ENCODE results near the gene SLC16A12. TPM values are rescaled to one million over a fixed set of nuclear protein-coding genes. Genes with fewer than 3 reads are reported as not detected.
"Not testable (repeated sequence)": the region's sequence is repeated elsewhere in the genome, so short reads cannot be mapped to it uniquely, and the experiment has no call there.

The SLC16A12 gene
- total RNA-seq, 1 donor from 2014 or later, result 0.58 TPM

DNA sequence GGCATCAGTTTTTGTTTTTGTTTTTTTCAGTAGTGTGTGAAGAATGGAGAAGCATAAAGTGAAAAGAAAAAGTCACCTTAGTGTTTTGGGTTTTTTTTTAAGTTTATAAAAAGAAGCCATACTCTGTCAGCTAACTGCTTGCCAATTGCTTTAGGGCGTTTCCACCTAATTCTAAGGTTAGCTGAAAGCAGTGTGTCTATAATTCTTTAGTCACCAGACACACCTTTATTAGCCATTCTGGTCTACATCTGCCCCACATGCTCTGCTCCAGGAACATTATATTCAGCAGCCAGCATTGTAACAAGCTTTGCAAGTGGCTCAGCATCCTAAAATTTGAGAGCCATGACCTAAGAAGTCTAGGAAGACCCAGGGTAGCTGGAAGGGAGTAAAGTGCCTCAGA, 14.1 kb upstream of the SLC16A12 start:
- DNase-seq (ENCODE audit: extremely low read depth, low read depth, low spot score), result no peak

DNA sequence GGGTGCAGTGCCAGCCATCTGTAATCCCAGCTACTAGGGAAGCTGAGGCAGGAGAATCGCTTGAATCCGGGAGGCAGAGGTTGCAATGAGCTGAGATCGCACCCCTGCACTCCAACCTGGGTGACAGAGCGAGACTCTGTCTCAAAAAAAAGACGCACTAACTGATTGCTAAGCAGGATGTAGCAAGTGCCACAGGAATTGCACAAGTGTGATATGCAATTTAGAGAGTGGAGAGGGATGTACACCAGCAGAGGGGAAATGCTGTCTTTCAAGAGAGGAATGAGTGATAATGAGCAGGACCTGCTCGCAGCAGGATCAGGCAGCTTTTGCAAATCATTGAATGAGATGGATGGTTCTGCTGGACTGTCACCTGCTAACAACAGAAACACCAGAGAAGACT, 13.3 kb upstream of the SLC16A12 start:
- no peak for DNase-seq (ENCODE audit: extremely low read depth, low read depth, low spot score)

GRCh38 chr10:89547853-89548513, 12.6 kb upstream of the SLC16A12 start:
- DNase-seq (ENCODE audit: extremely low read depth, low read depth, low spot score), result no peak

DNA sequence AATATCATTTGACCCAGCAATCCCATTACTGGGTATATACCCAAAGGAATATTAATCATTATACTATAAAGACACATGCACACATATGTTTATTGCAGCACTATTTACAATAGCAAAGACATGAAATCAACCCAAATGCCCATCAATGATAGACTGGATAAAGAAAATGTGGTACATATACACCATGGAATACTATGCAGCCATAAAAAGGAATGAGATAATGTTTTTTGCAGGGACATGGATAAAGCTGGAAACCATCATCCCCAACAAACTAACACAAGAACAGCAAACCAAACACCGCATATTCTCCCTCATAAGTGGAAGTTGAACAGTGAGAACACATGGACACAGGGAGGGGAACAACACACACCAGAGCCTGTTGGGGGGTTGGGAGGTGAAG, 11.3 kb upstream of the SLC16A12 start:
- not testable (repeated sequence) for DNase-seq (ENCODE audit: extremely low read depth, low read depth, low spot score)

DNA sequence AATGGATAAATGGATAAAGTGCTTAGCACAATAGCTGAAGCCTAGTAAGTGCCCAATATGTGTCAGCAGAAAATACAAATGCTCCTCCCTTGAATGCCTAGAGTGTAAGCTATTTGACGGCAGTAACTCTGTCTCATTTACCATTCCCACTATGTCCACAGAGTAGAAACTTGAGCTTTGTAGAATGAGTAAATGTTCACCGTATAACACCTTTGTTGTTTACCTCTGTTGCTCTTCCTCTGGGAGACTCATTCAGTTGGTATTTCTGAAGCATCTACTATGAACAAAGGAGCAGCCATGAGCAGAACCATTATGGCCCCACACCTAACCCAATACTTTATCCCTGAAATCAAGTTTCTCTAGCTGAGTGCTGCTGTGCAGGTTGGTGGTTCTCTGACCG, 8.4 kb upstream of the SLC16A12 start:
- no peak for DNase-seq (ENCODE audit: extremely low read depth, low read depth, low spot score)

GRCh38 chr10:89540420-89540949, 5.1 kb upstream of the SLC16A12 start:
- no peak for DNase-seq (ENCODE audit: extremely low read depth, low read depth, low spot score)

GRCh38 chr10:89537364-89537763, 2.0 kb upstream of the SLC16A12 start:
- DNase-seq (ENCODE audit: extremely low read depth, low read depth, low spot score), result no peak

DNA sequence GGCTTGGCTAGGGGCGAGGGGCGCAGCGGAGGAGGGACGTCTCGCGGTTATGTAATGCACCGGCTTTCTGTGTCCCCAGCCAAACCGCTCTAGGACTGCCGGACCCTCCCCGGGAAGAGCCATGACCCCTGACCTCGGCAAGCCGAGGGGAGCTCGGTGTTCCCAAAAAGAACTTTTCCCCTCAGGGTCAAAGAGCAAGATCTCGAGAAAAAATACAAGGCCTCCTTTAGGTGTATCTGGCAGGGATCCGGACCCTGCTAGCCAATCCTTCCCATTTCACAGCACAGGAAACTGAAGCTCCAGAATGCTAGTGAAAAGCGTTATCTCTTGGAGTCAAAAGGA, 590 bp upstream of the SLC16A12 start:
- no peak for DNase-seq (ENCODE audit: extremely low read depth, low read depth, low spot score)

DNA sequence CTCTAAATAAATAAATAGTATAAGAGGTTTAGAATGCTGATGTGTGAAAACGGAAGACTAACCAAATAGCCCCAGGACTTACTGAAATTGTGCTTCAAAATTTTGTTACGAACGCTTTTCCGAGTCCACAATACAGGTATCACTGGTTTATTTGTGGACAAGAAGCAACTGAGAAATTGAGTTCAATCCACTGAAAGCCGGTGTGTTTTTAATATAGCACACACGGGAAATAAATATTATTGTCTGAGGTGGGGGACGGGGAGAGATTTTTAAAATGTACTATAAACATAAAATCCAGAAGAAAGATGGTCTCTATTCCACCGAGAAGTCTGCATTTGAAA, 598 bp downstream of the SLC16A12 start:
- DNase-seq (ENCODE audit: extremely low read depth, low read depth, low spot score), result no peak

DNA sequence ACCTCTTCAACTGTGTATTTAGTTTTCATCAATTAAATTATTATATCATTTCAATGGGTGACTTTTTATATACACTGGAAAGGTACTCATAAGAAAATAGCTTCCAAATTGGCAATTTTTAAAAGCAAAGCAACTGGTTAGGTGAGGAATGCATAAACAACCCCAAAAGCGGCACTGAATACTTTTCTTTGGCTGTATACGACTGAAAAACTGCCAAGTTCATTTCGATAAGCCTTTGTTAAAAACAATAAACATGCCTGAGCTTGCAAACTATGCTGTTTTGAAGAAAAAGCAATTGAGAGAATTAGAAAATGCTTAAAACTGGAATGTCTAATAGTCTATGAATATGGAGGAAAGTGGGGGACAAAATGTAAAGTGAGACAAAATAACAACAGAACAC, 2.9 kb downstream of the SLC16A12 start:
- DNase-seq (ENCODE audit: extremely low read depth, low read depth, low spot score), result no peak

- no peak for DNase-seq (ENCODE audit: extremely low read depth, low read depth, low spot score)
Measured at GRCh38 chr10:89531359-89531758, 4.0 kb downstream of the SLC16A12 start.

DNA sequence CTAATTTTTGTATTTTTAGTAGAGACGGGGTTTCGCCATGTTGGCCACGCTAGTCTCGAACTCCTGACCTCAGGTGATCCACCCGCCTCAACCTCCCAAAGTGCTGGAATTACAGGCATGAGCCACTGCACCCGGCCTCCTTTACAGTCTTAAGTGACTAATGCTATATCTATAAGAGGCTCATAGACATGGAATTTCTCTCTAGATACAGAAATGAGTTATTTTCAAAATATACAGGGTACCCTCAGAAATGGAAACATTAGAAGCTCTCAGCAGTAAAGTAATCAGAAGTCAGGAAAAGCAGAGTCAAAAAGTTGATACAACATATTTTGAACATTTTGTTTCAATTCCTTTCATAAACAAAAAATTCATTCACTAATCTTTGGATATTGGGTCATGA, 5.7 kb downstream of the SLC16A12 start:
- DNase-seq (ENCODE audit: extremely low read depth, low read depth, low spot score), result not testable (repeated sequence)

GRCh38 chr10:89526358-89526757, 9.0 kb downstream of the SLC16A12 start:
- DNase-seq (ENCODE audit: extremely low read depth, low read depth, low spot score), result no peak

DNA sequence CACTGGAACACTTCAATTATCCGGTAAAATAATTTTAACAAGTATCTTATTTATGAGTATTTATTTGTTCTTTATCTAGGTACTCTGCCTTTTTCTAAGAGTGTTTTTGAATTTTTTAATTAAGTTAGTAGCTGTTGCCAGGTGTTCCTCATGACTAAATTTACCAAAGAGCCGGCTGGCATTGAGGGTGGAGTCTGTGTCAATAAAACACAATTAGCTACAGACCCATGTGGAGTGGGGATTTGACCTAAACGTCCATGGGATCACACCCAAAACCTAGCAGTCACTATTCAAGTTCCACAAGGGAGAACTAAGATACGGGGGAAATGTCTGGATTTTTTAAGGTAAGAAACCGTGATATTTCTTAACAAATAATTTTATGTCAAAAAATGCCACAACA, 9.8 kb downstream of the SLC16A12 start:
- no peak for DNase-seq (ENCODE audit: extremely low read depth, low read depth, low spot score)

DNA sequence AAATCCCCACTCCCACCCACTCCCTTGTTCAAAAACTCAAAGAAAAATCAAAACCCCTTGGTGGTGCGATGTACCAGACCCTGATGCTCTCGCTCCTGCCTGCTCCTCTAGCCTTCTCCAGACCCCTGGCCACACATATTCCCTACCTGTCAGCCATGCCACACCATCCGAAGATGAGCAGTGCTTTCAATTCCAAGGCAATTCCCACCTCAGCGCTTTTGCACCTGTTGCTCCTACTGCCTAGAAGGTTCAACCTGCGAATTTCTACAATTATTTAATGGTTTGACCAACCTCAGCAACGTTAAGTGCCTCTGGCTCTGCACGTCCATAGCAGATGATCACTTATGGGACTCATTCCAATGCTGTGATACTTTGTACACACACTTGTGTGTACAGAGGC, 11.1 kb downstream of the SLC16A12 start:
- no peak for DNase-seq (ENCODE audit: extremely low read depth, low read depth, low spot score)

DNA sequence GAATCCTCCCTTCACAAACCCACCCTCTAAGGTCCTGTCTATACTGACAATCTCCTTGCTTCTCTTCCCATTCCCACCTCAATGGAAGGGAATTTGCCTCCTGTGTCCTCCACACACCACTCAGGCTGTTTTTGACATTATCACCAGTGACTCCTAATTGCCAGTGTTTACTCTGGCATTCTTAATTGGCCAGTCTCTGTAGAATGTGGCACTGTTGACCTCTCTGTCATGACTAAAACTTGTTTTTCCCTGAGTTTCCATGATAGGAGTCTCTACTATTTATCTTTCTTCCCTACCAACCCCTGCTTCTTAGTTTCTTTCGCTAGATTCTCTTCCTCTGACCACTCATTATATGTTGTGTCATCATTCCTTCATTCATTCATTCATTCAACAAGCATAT, 12.1 kb downstream of the SLC16A12 start:
- DNase-seq (ENCODE audit: extremely low read depth, low read depth, low spot score), result no peak

DNA sequence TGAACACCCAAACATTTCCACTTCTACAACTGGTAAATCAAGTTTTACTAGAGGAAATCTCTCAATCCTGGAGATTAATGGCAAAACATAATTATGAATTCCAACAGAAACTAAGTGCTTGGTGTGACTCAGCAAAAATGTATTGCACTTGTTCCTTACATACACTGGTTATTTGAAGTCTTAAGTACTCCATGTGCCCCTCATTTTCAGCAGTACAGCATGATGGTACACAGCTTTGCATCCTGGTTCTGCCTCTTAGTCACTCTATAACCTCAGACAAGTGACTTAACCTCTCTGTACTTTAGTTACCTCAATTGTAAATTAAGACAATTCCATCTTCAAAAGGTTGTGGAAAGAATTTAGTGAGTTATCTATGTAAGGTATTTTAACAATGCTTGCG, 12.9 kb downstream of the SLC16A12 start:
- no peak for DNase-seq (ENCODE audit: extremely low read depth, low read depth, low spot score)

GRCh38 chr10:89521368-89521767, 14.0 kb downstream of the SLC16A12 start:
- no peak for DNase-seq (ENCODE audit: extremely low read depth, low read depth, low spot score)

- DNase-seq (ENCODE audit: extremely low read depth, low read depth, low spot score), result no peak
Measured at GRCh38 chr10:89520706-89521105, 14.7 kb downstream of the SLC16A12 start.

DNA sequence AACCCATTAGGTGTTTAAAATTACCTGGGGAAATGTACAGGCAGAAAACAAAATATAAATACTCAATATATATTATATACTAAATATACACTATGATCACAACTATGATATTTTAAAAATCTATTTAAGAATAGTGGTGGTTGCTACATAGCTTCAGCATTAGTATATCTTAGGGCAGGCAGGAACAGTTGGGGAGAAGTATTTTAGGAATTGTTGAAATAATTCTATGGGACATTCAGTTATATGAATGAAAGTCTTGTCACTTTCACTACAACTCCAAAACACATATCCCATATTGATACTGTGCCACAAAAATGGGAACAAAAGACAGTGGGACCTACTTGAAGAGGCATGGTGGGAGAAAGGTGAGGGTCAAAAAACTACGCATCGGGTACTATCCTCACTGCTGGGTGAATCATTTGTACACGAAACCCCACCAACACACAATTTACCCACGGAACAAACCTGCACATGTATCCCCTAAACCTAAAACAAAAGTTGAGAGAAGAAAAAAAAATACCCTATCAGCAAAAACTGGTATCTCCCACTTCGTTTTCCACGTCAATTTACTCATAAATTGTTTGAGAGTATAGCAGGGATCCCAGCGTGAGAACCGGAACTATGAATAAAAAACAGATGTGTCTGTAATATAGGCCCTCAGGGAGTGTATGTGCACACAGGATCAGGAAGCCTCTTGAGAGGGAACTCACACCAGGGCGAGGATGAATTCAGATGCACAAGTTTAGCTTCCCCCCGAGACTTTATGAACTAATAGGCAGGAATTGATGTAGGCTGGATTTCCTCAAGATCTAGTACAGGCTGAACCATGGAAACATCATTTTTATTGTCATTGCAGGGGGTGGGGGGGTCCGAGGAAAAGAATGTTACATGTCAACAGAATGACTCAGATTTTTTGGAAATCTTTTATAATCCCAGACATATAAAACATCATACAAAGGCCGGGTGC, 16.2 kb downstream of the SLC16A12 start:
- DNase-seq (ENCODE audit: extremely low read depth, low read depth, low spot score), result no peak

- no peak for DNase-seq (ENCODE audit: extremely low read depth, low read depth, low spot score)
Measured at GRCh38 chr10:89518108-89518507, 17.3 kb downstream of the SLC16A12 start.

Data from glomerular endothelial cell (primary cell).